Lung microvascular endothelial cell (primary cell): ENCODE results near the gene C3orf70. TPM values are rescaled to one million over a fixed set of nuclear protein-coding genes. Genes with fewer than 3 reads are reported as not detected.

Experiments used
- DNase-seq, 2 donors: peaks; one replicate each; pipeline versions ENCODE4 v3.0.0 to v3.0.0-alpha.2; 2010; ENCODE audit warnings: low read depth in 2 of 2
- total RNA-seq: library from RNA; depleted of rRNA; stranded (reverse); fragments of >200 nt; gene quantifications from 2 replicates; pipeline ENCODE4 v1.2.1, GENCODE V29; 2014

The C3orf70 gene
- total RNA-seq, 1 donor from 2014 or later = 1.8 TPM

- peak in 1 of 2 donors; percentile 7 for DNase-seq
Measured at GRCh38 chr3:185087419-185087818, 65.4 kb downstream of the C3orf70 start.

- no peak for DNase-seq
Measured at GRCh38 chr3:185084901-185085300, 68.0 kb downstream of the C3orf70 start.

GRCh38 chr3:185084402-185084801 lies 68.5 kb downstream of the C3orf70 start:
- no peak for DNase-seq

- DNase-seq = no peak
Measured at GRCh38 chr3:185082829-185083228, 70.0 kb downstream of the C3orf70 start.

- no peak for DNase-seq
Measured at GRCh38 chr3:185082149-185082548, 70.7 kb downstream of the C3orf70 start.

- DNase-seq = no peak
Measured at GRCh38 chr3:185081521-185081920, 71.3 kb downstream of the C3orf70 start.

- no peak for DNase-seq
Measured at GRCh38 chr3:185079625-185080024, 73.2 kb downstream of the C3orf70 start.

- no peak for DNase-seq
Measured at GRCh38 chr3:185076219-185076618, 76.6 kb downstream of the C3orf70 start.

- DNase-seq = no peak
Measured at GRCh38 chr3:185075547-185075946, 77.3 kb downstream of the C3orf70 start.

- DNase-seq = peak; percentile 10 to 46
Measured at GRCh38 chr3:185071287-185071800, 81.5 kb downstream of the C3orf70 start.

- peak; percentile 40 to 65 for DNase-seq
Measured at GRCh38 chr3:185070491-185071286, 82.2 kb downstream of the C3orf70 start.

- DNase-seq = no peak
Measured at GRCh38 chr3:185069037-185070030, 83.5 kb downstream of the C3orf70 start.

- DNase-seq = no peak
Measured at GRCh38 chr3:185067173-185067572, 85.7 kb downstream of the C3orf70 start.

GRCh38 chr3:185066251-185066650 lies 86.6 kb downstream of the C3orf70 start:
- DNase-seq = no peak

- no peak for DNase-seq
Measured at GRCh38 chr3:185065059-185065458, 87.8 kb downstream of the C3orf70 start.

GRCh38 chr3:185063431-185063830 lies 89.4 kb downstream of the C3orf70 start:
- DNase-seq = no peak

- no peak for DNase-seq
Measured at GRCh38 chr3:185062191-185062590, 90.7 kb downstream of the C3orf70 start.

GRCh38 chr3:185060655-185061054 lies 92.2 kb downstream of the C3orf70 start:
- DNase-seq = no peak

- peak in 1 of 2 donors; percentile 15 for DNase-seq
Measured at GRCh38 chr3:185059766-185060165, 93.1 kb downstream of the C3orf70 start.

- DNase-seq = no peak
Measured at GRCh38 chr3:185058796-185059195, 94.1 kb downstream of the C3orf70 start.

- DNase-seq = no peak
Measured at GRCh38 chr3:185057829-185058228, 95.0 kb downstream of the C3orf70 start.

- DNase-seq = no peak
Measured at GRCh38 chr3:185056908-185057307, 96.0 kb downstream of the C3orf70 start.
